Astrocyte of the cerebellum (primary cell): ENCODE data around the gene GNG12.

Source experiments
- DNase-seq: peaks from one replicate; pipeline ENCODE4 v3.0.0-alpha.2; 2011; ENCODE audit warnings: low read depth
- H3K4me3 ChIP-seq: 2 replicates; pipeline ENCODE4 v1.5.1; 2011; ENCODE audit warnings: mild to moderate bottlenecking, low read depth, low read length, moderate library complexity
- CTCF ChIP-seq: IDR thresholded peaks from 2 replicates; pipeline ENCODE4 v1.5.1; 2012; ENCODE audit warnings: low read length, low read depth, moderate library complexity, mild to moderate bottlenecking; ENCODE audit errors: missing control alignments
- in situ Hi-C: cut with HindIII; loops from 2 replicates; pipeline ENCODE4 v1.10.0; 2017; ENCODE audit warnings: low sequenced_read_pairs

Gene GNG12

GRCh38 chr1:67687649-67688048, 145.6 kb downstream of the GNG12 start:
- in situ Hi-C loops: loop anchor here (25.0 kb wide), 1 partner anchor 150 kb away; no protein-coding TSS in a partner anchor
- peak; percentile 52 for DNase-seq
- peak overlapping the region; percentile 94 for H3K4me3 ChIP-seq
- TF ChIP-seq CTCF: no peak

DNA sequence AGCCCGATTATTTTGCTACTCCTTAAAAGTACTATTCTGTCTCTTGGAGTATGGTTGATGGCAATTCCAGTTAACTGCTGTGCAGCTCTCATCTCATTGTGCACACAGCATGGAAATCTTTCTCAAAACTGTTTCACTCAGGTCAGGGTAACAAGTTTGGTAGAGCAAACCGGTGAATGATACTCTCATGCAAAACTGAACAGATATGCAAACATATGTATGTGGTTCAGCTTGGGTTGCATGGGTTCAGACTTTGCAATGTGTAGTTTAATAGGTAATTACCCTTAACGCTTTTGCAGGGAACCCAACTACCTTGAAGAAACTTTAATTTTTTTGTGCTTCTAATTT, 146.1 kb downstream of the GNG12 start:
- no peak for DNase-seq
- peak overlapping the region; percentile 94 for H3K4me3 ChIP-seq
- TF ChIP-seq CTCF: no peak
- in situ Hi-C loops: loop anchor here (25.0 kb wide), 1 partner anchor 150 kb away; no protein-coding TSS in a partner anchor

- in situ Hi-C loops: loop anchor here (25.0 kb wide), 1 partner anchor 149 kb away; no protein-coding TSS in a partner anchor
- H3K4me3 ChIP-seq: peak overlapping the region; percentile 94
- TF ChIP-seq CTCF: no peak
- peak; percentile 91 for DNase-seq
Measured at GRCh38 chr1:67686267-67687197, 146.7 kb downstream of the GNG12 start.

GRCh38 chr1:67685558-67686266, 147.6 kb downstream of the GNG12 start:
- peak overlapping the region; percentile 94 for H3K4me3 ChIP-seq
- no peak for DNase-seq
- TF ChIP-seq CTCF: no peak
- in situ Hi-C loops: loop anchor here (25.0 kb wide), 1 partner anchor 148 kb away; no protein-coding TSS in a partner anchor

- H3K4me3 ChIP-seq: peak within 1 kb of the TSS; percentile 94
- in situ Hi-C loops: loop anchor here (25.0 kb wide), 1 partner anchor 148 kb away; no protein-coding TSS in a partner anchor
- DNase-seq: peak; percentile 98
- no peak for TF ChIP-seq CTCF
Measured at GRCh38 chr1:67685067-67685557, 148.2 kb downstream of the GNG12 start, which contains the start of gene GADD45A. Gene GADD45A (plus strand): TSS chr1:67685201. CDS start chr1:67685495, 294 bp downstream.

DNA sequence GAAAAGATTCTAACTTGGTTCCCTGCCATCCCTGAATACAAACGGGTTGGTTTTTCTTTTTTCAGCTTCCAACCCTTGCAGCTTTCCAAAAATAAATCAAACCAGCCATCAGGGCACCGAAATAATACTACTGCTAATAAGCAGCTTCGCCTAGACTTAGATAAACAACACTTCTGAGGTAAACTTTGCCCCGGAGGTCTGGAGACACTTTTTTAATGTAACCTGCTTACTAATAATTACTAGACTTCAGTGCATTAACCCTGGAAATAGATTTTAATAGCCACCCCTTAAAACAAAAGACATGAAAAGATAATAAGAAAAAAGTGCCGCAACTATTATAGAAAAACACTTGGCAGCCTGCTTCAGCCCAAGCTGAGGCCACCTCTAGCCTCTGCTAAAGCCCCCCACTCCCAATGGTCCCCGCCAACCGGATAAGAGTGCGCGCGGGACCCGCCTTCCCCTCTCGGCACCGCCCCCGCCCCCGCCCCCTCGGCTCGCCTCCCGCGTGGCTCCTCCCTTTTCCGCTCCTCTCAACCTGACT, 148.7 kb downstream of the GNG12 start:
- H3K4me3 ChIP-seq: peak overlapping the region; percentile 94
- DNase-seq: no peak
- in situ Hi-C loops: loop anchor here (25.0 kb wide), 1 partner anchor 147 kb away; no protein-coding TSS in a partner anchor
- no peak for TF ChIP-seq CTCF
